ENCODE data around the gene ATRAID. TPM values are rescaled to one million over a fixed set of nuclear protein-coding genes. Genes with fewer than 3 reads are reported as not detected.

The ATRAID gene
- total RNA-seq, result 140 and 237 TPM in 2 replicates

GRCh38 chr2:27211943-27212625 lies at the start of gene ATRAID, which contains the start of gene SLC5A6:
ATRAID (plus strand) TSS chr2:27212041; CDS start chr2:27212369, 328 bp downstream.
SLC5A6 (minus strand) TSS chr2:27212268; CDS start chr2:27207650, 4,618 bp downstream.

GRCh38 chr2:27217173-27218121 lies 5.6 kb downstream of the ATRAID start, which contains the start of gene CAD:
CAD (plus strand) TSS chr2:27217369; CDS start chr2:27217552, 183 bp downstream.

DNA sequence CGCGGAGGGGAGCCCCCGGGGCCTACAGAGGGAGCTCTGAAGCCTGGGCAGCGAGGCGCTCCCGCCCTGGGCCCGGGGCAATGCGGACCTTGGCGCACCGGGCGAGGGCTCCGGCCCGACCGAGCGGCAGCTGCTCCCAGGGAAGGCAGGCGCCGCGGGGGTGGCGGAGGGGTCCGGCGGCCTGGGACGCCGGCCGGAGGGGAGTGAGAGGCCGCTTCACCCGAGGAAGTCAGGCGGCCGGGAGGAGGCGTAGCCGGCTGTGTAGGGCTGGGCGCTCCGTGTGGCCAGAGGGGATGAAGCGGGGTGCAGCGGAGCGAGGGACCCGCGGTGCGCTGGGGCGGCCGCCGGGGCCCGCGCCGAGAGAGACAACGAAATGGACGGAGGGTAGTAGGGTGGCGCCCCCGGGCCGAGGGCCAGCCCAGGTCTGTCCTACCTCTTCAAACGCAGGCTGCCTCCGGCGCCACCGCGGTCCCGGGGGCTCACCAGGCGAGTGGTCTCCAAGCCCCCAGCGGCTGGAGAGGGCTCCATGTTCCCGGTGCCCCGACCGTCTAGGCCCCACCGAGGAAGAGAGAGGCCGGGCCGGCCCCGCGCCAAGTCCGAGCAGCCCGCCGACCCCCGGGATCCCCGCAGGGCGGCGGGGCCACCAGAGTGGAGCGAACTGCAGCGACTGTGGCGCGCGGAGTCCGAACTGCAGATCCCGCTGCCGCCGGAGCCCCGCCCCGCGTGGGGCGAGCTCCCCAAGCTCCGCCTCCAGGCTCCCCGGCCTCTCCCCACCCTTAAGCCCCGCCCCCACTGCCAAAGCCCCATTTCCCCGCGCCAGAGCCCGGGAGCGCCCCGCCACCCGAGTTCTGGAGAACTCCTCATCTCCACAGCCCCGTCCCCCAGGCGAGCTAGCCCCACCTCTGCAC lies 50.8 kb downstream of the ATRAID start, which contains the start of gene SLC30A3:
SLC30A3 (minus strand) TSS at position 669 of the 908 bp plus-strand sequence; CDS start at position 528, 141 bp downstream.

Other genes with a start within 250 kb of the ATRAID start
- 6.6 and 8.4 TPM in 2 replicates for gene MAPRE3, start 241.4 kb upstream of the ATRAID start, total RNA-seq
- 38.7 and 45.9 TPM in 2 replicates for gene TMEM214, start 179.1 kb upstream of the ATRAID start, total RNA-seq
- gene AGBL5, start 160.4 kb upstream of the ATRAID start, total RNA-seq, result 21.2 and 23.9 TPM in 2 replicates
- 224 and 453 TPM in 2 replicates for gene OST4, start 140.4 kb upstream of the ATRAID start, total RNA-seq
- gene EMILIN1, start 133.4 kb upstream of the ATRAID start, total RNA-seq, result 196 and 328 TPM in 2 replicates
- 1.2 and 3.1 TPM in 2 replicates for gene KHK, start 125.3 kb upstream of the ATRAID start, total RNA-seq
- gene CGREF1, start 92.9 kb upstream of the ATRAID start, total RNA-seq, result 1.4 and 6.2 TPM in 2 replicates
- under 0.01 TPM in 2 replicates for gene ABHD1, start 88.2 kb upstream of the ATRAID start, total RNA-seq
- 46.4 and 50.0 TPM in 2 replicates for gene PREB, start 77.4 kb upstream of the ATRAID start, total RNA-seq
- gene PRR30, start 72.6 kb upstream of the ATRAID start, total RNA-seq, result not detected in 2 replicates
- gene TCF23, start 63.0 kb upstream of the ATRAID start, total RNA-seq, result not detected in 2 replicates
- 19.4 and 30.4 TPM in 2 replicates for gene SLC5A6, start 227 bp downstream of the ATRAID start, total RNA-seq
- gene CAD, start 5.3 kb downstream of the ATRAID start, total RNA-seq, result 45.9 and 57.2 TPM in 2 replicates
- gene SLC30A3, start 51.0 kb downstream of the ATRAID start, total RNA-seq, result 0.66 and 0.87 TPM in 2 replicates
- gene DNAJC5G, start 63.4 kb downstream of the ATRAID start, total RNA-seq, result not detected in 2 replicates
- 0.33 and 0.37 TPM in 2 replicates for gene TRIM54, start 70.4 kb downstream of the ATRAID start, total RNA-seq
- 0.22 and 1.00 TPM in 2 replicates for gene UCN, start 96.4 kb downstream of the ATRAID start, total RNA-seq
- gene MPV17, start 111.1 kb downstream of the ATRAID start, total RNA-seq, result 48.6 and 95.3 TPM in 2 replicates
- 19.6 and 24.0 TPM in 2 replicates for gene GTF3C2, start 144.7 kb downstream of the ATRAID start, total RNA-seq
- gene EIF2B4, start 158.3 kb downstream of the ATRAID start, total RNA-seq, result 26.9 and 34.5 TPM in 2 replicates
- 149 and 170 TPM in 2 replicates for gene SNX17, start 158.6 kb downstream of the ATRAID start, total RNA-seq
- 9.0 and 11.1 TPM in 2 replicates for gene ZNF513, start 168.7 kb downstream of the ATRAID start, total RNA-seq
- 77.2 and 144 TPM in 2 replicates for gene PPM1G, start 197.6 kb downstream of the ATRAID start, total RNA-seq
- 106 and 128 TPM in 2 replicates for gene NRBP1, start 216.6 kb downstream of the ATRAID start, total RNA-seq
- not detected in 2 replicates for gene KRTCAP3, start 230.3 kb downstream of the ATRAID start, total RNA-seq